HFF-Myc (cell line): ENCODE data around the gene FBXO10.

Experiments used
- DNase-seq: peaks from one replicate; pipeline ENCODE4 v3.0.0-alpha.2; 2011; ENCODE audit warnings: low read depth; ENCODE audit errors: extremely low read depth
- H3K4me3 ChIP-seq: replicated peaks from 2 replicates; pipeline ENCODE4 v1.5.1; 2011; ENCODE audit warnings: low read depth, mild to moderate bottlenecking, control low read depth, low read length
- TF ChIP-seq, protein P1 (sequence below): IDR thresholded peaks from 2 replicates; pipeline ENCODE4 v1.5.1; 2012; ENCODE audit warnings: mild to moderate bottlenecking, low read depth, low read length, control low read depth; ENCODE audit errors: missing control alignments

FBXO10 gene

DNA sequence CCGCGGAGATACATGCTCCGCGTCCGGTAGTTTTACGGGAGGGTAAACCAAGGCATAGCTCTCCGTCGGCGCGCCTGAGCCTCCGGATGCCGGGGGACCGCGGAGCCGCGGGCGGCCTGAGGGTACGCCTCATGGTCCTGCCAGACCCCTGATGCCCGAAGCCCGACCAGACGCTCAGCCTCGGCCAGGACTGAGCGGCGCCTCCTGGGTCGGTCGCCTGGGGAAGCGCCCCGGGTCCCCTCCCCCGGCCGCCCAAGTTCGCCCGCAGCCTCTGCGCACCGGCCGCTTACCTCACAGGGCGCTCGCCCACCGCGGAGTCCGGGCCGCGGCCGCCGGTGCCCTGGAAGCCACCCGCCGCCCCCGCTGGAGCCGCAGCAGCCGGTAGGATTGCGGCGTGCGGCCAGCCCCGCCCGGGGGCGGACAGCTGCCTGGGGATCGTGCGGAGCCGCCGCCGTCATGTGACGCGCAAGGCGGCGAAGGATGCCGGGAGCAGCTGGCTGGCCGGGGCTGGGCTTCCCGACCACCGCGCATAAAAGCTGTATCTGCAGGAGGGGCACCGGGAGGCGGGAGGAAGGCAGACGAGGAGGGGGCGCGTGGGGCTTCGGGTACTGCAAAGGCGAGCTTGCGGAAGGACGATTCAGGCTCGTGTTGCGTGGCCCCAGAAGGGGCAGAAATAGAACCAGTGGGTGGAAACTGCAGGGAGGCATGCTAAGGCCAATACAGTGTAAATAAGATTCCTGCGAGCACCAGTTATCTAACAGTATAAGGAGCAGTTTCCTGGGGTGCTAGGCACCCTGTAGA lies at the start of gene FBXO10:
Gene FBXO10 (minus strand): TSS at position 460 of the 801 bp plus-strand sequence. CDS start 34,612 bp downstream, outside the sequence.
- DNase-seq, result no peak

GRCh38 chr9:37625758-37626147 lies 49.6 kb upstream of the FBXO10 start:
- TF ChIP-seq, protein P1, sequence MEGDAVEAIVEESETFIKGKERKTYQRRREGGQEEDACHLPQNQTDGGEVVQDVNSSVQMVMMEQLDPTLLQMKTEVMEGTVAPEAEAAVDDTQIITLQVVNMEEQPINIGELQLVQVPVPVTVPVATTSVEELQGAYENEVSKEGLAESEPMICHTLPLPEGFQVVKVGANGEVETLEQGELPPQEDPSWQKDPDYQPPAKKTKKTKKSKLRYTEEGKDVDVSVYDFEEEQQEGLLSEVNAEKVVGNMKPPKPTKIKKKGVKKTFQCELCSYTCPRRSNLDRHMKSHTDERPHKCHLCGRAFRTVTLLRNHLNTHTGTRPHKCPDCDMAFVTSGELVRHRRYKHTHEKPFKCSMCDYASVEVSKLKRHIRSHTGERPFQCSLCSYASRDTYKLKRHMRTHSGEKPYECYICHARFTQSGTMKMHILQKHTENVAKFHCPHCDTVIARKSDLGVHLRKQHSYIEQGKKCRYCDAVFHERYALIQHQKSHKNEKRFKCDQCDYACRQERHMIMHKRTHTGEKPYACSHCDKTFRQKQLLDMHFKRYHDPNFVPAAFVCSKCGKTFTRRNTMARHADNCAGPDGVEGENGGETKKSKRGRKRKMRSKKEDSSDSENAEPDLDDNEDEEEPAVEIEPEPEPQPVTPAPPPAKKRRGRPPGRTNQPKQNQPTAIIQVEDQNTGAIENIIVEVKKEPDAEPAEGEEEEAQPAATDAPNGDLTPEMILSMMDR, result no peak
- no peak for DNase-seq
- no peak overlapping the region for H3K4me3 ChIP-seq

More for the DNA sequence above, at the start of gene FBXO10:
- peak within 1 kb of the TSS; percentile 60 for H3K4me3 ChIP-seq
- TF ChIP-seq, protein P1, result no peak

- H3K4me3 ChIP-seq, result no peak overlapping the region
- TF ChIP-seq, protein P1, result no peak
- DNase-seq, result no peak
These were observed 49.0 kb upstream of the FBXO10 start for GRCh38 chr9:37625036-37625757.

DNA sequence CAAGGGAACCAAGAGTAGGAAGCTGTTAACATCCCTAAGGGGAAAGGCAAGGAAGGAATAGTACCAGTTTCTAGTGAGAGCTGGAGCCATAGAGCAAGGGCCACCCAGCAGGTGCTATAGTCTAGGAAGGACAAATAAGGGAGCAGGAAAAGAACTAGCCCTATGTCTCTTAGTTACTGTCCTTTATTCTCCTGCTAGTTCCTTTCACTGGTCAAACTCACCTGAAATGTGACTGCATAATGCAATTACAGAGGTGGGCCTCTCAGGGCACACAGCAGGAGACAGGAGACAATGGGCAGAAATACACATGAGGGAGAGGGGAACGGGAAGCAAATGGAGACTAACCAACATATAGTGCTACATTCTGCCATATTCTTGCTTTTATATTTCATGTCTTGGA lies 47.9 kb upstream of the FBXO10 start:
- no peak overlapping the region for H3K4me3 ChIP-seq
- TF ChIP-seq, protein P1, result no peak

DNA sequence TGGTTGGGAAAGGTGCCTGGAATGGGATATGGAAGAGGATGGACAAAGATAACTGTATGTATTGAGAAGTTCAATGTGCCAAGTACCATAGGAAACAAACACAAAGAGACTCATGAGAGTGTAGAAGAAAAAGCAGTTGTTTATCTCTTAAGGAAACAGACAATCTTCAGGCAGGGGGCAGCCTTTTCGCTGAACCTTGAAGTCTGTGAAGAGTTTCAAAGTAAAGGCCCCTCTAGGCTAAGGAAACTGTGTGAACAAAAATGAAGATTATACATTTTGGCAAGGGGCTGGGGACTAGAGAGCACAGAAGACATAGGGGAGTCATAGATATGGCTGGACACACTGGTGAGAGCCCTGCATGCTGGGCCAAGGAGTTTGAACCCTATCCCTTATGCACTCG lies 47.1 kb upstream of the FBXO10 start:
- TF ChIP-seq, protein P1, result no peak
- no peak for DNase-seq
- H3K4me3 ChIP-seq, result no peak overlapping the region

More for the DNA sequence above, 47.9 kb upstream of the FBXO10 start:
- no peak for DNase-seq

DNA sequence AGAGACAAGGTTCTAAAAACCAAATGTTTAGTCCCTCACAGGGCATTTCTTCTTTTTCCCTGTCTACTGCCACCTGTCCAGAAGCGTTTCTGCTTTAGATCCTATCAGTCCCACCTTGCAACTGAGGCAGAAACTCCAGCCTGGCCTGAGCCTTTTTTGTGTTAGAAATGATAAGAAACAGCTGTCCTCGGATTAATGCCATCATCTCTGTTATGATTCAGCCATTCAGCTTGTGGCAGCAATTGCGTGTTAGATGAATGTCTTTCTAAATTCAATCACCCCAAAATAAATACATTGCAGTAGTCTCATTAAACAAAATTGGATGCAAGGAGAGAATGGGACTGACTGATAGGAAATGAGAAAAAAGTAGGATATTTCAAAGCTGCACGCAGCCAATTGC lies 46.3 kb upstream of the FBXO10 start:
- no peak overlapping the region for H3K4me3 ChIP-seq
- TF ChIP-seq, protein P1, result no peak
- DNase-seq, result no peak
